ENCODE data around the gene TMEM72. TPM values are rescaled to one million over a fixed set of nuclear protein-coding genes. Genes with fewer than 3 reads are reported as not detected.

Gene TMEM72
- total RNA-seq, 1 experiment from 2014 or later, result not detected

GRCh38 chr10:44974628-44975430 lies 63.7 kb downstream of the TMEM72 start:
- Histone ChIP-seq H3K4me1 (ENCODE audit: insufficient read depth, low read length) (peaks cover 47% of the 10 kb centered on the region), H3F3A (ENCODE audit: low read length, unreplicated experiment) (no peaks in the 10 kb centered on the region), H3K9ac (ENCODE audit: low read length) (peak overlapping the region; percentile 78), H3K9me2 (replicated peaks; ENCODE audit: low read length) (no peaks in the 10 kb centered on the region), H3K79me2 (ENCODE audit: low read length) (0 out of 2 replicates have a peak, but pooled peaks cover 19% of the 10 kb centered on the region), H3K36me3 (ENCODE audit: low read depth, low read length) (no peaks in the 10 kb centered on the region), H3K4me2 (ENCODE audit: low read length) (peak overlapping the region; percentile 100), H2AFZ (ENCODE audit: low read length) (peak overlapping the region; percentile 100), H4K20me1 (ENCODE audit: low read length) (no peaks in the 10 kb centered on the region), H3K9me3 (ENCODE audit: low read length) (no peaks in the 10 kb centered on the region), H3K4me3 (ENCODE audit: low read length) (peak overlapping the region; percentile 91), H3K27me3 (ENCODE audit: low read length) (no peaks in the 10 kb centered on the region), H3K27ac (ENCODE audit: low read length) (peak overlapping the region; percentile 28)
- CTCF ChIA-PET, result no interaction called here
- TF ChIP-seq, protein P1, sequence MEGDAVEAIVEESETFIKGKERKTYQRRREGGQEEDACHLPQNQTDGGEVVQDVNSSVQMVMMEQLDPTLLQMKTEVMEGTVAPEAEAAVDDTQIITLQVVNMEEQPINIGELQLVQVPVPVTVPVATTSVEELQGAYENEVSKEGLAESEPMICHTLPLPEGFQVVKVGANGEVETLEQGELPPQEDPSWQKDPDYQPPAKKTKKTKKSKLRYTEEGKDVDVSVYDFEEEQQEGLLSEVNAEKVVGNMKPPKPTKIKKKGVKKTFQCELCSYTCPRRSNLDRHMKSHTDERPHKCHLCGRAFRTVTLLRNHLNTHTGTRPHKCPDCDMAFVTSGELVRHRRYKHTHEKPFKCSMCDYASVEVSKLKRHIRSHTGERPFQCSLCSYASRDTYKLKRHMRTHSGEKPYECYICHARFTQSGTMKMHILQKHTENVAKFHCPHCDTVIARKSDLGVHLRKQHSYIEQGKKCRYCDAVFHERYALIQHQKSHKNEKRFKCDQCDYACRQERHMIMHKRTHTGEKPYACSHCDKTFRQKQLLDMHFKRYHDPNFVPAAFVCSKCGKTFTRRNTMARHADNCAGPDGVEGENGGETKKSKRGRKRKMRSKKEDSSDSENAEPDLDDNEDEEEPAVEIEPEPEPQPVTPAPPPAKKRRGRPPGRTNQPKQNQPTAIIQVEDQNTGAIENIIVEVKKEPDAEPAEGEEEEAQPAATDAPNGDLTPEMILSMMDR (conservative IDR thresholded peaks at IDR 0.05; ENCODE audit: low read depth, low read length), result peak; percentile 98
- TF ChIP-seq EZH2 (IDR thresholded peaks at IDR 0.05; ENCODE audit: low read length, unreplicated experiment), result no peak
- intact Hi-C loops (cut with micrococcal nuclease), result loop anchor here (1.0 kb wide), 2 partner anchors 16 to 43 kb away; partner anchors contain the start of gene RASSF4
- no TSS peak for BruUV-seq (replicated peaks)
- ATAC-seq (peak; percentile 79), DNase-seq (peak; percentile 74)
- POLR2A ChIA-PET (ENCODE audit: unreplicated experiment), result no interaction called here

DNA sequence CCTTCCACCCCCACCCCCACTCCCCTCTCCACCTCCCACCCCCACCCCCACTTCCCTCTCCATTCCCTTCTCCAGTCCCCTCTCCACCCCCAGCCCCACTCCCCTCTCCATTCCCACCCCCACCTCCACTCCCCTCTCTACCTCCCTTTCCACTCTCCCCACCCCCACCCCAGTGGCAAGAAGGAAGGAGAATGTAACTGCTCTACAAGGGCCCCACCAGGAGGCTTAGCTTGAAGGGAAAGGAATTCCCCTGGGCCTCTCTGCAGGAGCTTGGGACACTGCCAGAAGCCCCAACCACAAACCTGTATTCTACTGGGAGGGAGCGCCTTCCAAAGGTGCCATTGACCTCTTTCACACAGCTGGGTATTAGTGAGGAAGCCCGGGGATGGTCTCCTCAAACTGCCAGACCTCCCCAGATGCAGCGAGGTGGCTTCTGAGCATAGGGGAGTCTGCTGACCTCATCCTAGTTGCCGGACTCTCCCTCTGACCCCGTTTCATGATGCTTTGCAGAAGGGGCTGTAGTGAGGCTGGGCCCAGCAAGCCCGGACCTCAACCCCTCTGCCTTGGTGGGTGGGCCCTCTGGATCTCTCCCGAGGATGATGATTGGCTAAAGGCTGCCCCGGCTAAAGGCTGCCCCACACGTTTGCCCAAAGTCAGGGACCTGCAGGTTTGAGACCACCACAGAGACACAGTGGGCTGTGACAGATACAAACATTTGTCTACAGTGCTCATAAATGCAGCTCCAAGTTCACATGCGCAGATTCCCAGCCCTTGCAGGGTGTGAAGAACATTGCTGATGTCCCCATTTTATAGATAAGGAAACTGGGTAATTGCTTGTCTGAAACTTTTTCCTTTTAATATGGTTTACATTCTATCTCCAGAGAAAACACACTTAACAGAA lies 64.5 kb downstream of the TMEM72 start:
- ATAC-seq, result no peak
- POLR2A ChIA-PET (ENCODE audit: unreplicated experiment), result no interaction called here
- Histone ChIP-seq H3K9ac (ENCODE audit: low read length) (no peak overlapping the region), H3K4me1 (ENCODE audit: insufficient read depth, low read length) (peaks cover 55% of the 10 kb centered on the region), H4K20me1 (ENCODE audit: low read length) (no peaks in the 10 kb centered on the region), H3K27ac (ENCODE audit: low read length) (no peak overlapping the region), H3K4me2 (ENCODE audit: low read length) (peak overlapping the region; percentile 50), H3K4me3 (ENCODE audit: low read length) (no peak overlapping the region), H3K79me2 (ENCODE audit: low read length) (0 out of 2 replicates have a peak, but pooled peaks cover 19% of the 10 kb centered on the region), H3F3A (ENCODE audit: low read length, unreplicated experiment) (no peaks in the 10 kb centered on the region), H3K36me3 (ENCODE audit: low read depth, low read length) (no peaks in the 10 kb centered on the region), H3K9me2 (replicated peaks; ENCODE audit: low read length) (no peaks in the 10 kb centered on the region), H3K27me3 (ENCODE audit: low read length) (no peaks in the 10 kb centered on the region), H3K9me3 (ENCODE audit: low read length) (no peaks in the 10 kb centered on the region), H2AFZ (ENCODE audit: low read length) (no peak overlapping the region)
- BruUV-seq (replicated peaks), result no TSS peak
- CTCF ChIA-PET, result interaction anchor here (0.6 kb wide), 2 partner anchors 10 to 43 kb away, joined by 3 read pairs; no protein-coding TSS in a partner anchor
- DNase-seq, result peak; percentile 75
- intact Hi-C loops (cut with micrococcal nuclease), result loop anchor here (1.0 kb wide), 2 partner anchors 16 to 43 kb away; partner anchors contain the start of gene RASSF4
- TF ChIP-seq, protein P1 (conservative IDR thresholded peaks at IDR 0.05; ENCODE audit: low read depth, low read length), result no peak
- no peak for TF ChIP-seq EZH2 (IDR thresholded peaks at IDR 0.05; ENCODE audit: low read length, unreplicated experiment)
- no peak for TF ChIP-seq EZH2phosphoT487 (IDR thresholded peaks at IDR 0.05; ENCODE audit: borderline replicate concordance, low read length)

Measured in PC-3 (cell line).